Activated CD8-positive, alpha-beta memory T cell treated with anti-CD3 and anti-CD28 coated beads for 24 hours (primary cell): ENCODE measurements around the gene ERBB4.

Source experiments
- DNase-seq: peaks from one replicate; pipeline ENCODE4 v3.0.0-alpha.2; 2020

The ERBB4 gene

DNA sequence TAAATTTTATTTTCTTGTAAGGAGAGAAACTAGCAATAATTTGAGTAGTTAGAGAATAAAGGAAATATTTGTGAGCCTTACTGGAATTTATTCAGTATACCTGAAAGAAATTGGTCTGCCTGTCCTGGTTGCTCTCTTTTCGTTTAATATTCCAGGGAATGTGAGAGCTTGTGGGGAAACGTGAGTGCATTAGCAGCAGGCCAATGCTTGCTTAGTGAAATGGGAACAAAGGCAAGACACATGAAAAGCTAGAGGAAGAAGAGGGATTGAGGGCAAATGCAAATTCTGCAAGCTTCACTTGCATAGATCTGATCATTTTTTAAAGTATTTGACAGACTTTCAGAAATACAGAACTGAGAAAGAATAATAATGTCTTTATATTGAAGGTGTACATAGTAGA is 111.0 kb downstream of the ERBB4 start:
- no peak for DNase-seq

DNA sequence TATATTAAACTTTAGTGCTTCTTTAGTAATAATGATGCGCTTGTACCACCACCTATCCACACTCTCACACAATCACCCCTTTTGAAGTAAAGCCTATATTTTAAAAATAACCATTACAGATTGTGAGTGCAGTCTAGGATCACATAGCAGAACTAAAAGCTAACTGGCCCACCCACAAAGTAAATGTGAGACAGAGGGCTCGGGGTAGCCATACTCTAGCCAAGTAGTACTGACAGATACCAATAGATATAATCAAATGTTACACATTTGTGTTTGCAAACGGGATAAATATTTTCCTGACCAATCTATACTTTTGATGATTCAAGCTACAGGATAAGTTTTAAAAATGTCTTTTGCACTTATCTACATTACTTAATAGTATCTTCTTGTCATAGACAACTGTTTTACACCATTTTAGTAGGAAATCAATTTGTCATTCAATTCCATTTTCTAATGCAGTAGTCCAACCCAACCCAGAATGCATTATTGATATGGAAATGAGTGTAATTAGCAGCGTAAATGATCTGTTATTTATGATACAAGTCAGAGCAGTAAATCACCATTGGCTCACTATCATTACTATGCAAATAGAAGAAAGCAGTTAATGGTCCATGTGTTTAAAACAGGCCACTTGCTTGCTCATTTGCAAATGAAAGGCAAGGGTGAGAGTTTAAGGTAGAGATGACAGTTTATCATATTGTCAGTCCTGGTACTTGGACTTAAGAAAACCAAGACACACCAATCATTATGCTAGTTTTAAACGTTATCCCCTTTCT is 111.8 kb downstream of the ERBB4 start:
- no peak for DNase-seq

DNA sequence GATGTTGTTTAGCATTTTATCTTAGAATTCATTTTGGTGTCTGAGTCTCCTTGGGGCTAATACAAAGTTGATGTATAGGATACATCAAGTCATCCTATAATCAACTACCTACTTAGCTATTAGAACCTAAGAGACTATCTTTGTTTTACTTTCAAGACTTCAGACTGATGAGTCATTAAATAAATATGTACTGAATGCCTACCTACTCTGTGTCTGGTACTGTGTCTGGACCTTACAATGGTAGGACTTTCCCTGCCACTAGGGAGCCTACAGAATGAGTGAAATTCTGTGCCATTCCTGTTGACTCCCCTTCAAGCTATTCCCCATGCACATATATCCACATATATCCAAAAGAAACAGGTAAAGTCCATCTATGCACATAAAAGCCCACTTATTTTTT is 114.5 kb downstream of the ERBB4 start:
- no peak for DNase-seq

DNA sequence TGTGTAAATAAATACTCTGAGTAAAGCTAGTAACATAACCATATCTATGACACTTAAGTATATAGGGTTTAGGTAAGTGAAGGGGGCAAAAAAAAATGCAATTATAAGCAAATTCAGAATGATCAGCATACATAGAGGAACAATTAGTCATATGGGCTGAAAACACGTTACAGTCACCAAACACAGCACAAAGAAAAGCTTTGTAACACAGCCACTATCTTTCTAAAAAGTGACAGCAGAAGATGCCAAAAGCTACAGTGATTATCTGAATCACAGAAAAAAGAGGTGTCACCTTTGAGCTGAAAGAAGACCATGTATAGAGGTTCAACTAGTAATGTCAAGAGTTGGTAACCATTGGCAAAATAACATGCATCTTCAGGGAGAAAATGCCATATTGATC is 115.5 kb downstream of the ERBB4 start:
- no peak for DNase-seq

DNA sequence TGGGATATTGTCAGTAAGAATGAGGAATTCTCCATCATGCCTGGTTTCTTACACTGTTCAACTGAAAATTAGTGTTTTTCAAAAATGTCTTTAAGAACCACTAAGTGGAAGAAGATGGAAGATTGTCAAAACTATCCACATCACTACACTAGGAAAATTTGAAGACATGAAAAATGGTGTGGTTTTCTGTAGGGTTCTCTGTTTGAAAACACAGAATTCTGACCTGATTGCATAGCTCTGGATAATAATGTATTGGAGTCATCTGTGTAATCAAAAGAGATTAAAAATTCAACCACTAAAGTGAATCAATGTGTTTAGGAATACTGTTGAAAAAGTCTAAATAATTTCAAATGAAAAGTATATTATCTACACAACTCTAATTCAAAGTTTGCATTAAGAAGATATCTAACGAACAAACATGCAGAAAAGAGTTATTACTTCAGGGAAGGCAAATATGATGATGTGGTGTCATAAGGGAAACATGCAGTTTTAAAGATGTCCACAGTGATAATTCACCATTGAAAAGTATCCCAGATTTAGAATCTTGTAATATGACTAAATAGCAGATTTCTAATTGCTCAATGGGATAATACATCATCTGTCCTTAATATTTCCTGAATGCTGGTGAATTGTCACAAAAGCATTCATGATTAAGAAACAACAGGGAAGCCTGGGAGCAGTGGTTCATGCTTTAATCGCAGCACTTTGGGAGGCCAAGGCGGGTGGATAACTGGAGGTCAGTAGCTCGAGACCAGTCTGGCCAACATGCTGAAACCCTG is 116.9 kb downstream of the ERBB4 start:
- no peak for DNase-seq

DNA sequence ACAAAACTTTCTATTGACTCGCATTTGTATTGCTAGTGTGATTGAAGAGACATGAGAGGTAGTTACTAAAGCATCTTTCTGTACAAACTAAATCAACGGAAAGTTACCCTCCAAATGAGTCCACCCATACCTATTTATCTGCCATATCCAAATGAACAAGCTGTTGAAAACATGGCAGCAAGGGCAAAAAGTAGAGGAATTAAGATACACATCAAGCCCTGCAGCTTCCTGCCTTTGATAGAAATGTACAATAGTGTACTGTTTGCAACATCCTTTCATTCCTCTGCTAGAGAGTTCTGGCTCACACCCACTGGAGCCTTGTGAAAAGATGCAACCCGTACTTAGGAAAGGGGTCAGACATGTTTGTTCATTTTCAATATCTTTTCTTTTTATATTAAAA is 122.5 kb downstream of the ERBB4 start:
- no peak for DNase-seq

DNA sequence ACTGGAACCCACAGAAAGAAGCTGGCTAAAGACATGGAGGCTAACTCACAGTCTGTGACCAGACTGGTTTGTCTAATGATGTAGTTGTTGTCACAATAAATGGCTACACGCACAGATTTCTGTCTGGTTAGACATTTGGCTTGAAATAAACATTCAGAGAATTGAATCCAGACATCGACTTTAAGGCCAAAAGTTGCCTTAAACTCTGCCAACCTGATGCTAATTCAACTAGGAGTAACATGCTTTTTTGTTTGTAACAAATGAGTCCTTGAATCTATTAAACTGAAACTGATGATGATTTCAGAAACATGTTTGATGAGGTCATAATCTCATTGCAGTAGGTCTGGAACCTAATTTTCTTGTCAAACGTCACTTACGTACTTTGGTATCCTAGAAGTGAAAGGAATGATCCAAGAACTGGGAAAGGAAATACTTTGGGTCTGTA is 123.8 kb downstream of the ERBB4 start:
- no peak for DNase-seq

DNA sequence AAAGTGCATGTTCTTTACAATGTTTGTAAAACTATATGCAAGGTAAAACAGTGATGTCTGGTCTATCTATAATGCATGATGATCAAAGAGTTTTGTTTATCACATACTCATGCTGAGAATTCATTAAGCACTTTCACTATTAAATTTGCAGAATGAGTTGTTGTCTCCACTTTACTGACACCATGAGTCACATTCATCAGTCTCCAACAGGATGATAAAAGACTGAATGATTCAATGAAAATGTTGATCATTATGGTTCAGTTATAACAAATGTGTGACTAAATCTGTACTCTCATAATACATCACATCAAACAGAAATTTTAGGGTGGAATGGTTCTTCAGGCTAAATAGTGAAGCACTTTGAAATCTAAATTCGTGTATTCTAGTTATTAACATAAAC is 129.0 kb downstream of the ERBB4 start:
- DNase-seq, result no peak

DNA sequence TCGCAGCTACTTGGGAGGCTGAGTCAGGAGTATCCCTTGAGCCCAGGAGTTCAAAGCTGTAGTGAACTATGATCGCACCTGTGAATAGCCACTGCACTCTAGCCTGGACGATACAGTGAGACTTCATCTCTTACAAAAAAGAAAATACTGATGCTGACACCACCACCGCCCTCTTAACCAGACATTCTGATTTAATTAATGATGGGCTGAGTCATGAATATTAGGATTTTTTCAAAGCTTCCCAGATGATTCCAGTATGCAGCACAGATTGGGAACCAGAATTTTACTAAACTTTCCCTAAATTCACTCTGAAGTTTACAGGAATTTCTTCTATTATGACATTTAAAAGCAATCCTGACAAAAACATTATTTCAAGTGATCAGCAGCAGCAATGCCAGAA is 130.1 kb downstream of the ERBB4 start:
- no peak for DNase-seq

DNA sequence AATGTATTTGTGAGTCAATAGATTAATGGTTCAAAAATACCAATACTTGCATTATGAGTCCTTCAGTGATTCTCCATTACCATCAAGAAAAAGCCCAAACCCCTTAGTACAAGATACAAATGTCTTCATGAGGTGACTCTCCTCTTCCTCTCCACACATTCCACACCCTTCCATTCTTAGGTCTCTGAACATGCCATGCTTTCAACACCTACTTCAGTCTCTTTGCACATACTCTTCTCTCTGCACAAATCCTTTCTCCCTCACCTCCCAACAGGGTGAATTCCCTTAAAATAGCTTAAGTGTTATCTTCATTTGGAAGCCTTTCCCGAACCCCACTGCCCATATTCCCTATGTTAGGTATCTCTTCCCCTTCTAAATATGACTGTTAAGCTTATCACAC is 131.9 kb downstream of the ERBB4 start:
- DNase-seq, result no peak

DNA sequence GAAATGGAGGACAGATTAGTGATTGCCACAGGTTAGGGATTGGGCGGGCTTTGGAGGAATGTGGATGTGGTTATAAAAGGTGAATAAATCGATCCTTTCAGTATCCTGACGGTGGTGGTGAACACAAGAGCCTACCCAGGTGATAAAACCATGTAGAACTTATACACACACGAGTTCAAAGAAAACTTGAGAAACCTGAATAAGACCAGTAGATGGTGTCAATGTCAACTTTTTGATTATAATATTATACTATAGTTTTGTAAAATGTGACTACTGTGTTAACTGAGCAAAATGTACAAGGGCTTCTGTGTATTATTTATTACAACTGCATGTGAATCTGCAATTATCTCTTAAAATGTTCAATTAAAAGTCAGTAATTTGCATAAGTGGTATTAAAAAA is 136.3 kb downstream of the ERBB4 start:
- no peak for DNase-seq

DNA sequence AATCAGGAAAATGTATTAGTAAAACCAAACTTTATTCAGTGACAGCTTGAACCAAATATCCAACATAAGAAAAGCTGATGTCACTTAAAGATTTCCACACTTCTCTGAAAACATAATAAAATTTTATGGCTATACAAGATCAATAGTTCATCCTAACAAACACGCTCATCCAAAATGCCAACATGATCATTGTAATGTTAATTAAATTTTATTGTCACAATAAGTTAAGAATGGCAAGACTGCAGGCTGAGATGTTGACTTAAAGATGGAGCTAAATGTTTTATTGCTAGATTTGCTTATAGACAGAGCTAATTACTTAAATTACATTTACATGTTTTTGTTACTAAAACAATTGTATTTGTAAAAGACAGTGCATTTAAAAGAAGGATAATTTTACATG is 140.3 kb downstream of the ERBB4 start:
- DNase-seq, result no peak

DNA sequence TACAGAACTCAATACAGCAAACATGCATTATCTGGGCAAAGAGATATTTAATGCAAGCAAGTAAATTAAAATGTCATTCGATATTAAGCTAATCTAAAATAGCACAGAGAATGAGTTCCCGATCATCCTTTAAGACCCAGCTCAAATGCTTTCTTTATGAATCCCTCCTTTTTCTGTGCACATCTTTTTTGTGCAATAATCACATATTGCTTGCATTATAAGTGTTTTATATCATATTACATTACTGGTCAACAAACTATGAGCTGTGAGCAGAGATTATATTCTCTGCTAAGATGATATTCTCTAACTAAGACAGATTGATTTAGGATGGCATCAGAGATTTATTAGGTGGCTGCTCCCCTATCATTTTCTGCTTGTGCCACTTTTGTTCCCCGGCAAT is 146.1 kb downstream of the ERBB4 start:
- no peak for DNase-seq

DNA sequence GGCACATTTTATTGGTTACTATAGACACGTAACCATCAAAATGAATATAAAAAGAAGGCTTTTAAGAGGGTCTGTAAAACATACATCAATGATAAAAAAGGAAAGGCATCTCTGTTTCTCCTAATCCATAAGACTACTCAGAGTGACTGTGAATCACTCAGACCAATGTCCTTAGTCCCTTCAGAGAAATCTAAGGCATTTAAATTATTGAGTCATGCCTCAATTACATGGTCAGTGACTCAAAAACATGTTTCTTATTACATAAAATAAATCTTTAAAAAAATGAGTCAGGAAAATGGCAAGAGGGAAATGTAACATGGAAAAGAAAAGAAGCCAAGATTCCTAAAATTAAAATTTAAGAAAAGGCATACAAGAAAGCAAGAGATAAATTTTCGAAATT is 146.6 kb downstream of the ERBB4 start:
- DNase-seq, result no peak

DNA sequence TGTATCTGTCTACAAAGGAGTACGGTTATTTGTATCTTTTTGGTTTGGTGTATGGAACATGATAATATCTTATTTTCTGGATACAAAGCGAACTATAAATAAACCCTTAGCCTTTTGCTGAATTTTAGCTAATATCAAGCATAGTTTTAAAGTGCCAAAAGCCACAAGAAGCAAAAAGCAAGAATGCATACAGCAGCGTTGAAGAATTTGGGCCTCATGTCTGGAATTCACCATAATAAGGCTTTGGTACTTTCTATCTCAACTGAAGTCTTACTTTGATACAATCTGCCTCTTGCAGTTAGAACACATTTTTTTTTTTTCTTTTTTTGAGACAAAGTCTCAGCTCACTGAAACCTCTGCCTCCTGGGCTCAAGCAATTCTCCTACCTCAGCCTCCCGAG is 151.5 kb downstream of the ERBB4 start:
- DNase-seq, result no peak

DNA sequence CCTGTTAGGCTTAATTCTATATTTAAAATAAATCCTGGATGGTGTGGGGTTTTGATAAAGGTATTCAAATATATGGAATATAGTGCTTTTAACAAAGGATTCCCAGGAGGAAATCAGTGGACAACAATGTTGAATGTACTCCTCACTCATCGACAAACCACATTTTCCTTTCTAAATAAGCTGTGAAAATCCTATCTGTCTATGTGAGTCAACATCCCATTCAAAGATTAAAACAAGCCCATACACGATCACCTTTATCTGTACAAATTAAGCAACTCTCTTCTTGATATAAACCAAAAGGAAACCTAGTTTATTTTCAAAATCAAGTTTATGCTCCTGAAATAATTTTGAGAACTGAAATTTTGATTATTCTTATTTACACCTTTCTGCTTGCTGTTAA is 153.4 kb downstream of the ERBB4 start:
- DNase-seq, result no peak

DNA sequence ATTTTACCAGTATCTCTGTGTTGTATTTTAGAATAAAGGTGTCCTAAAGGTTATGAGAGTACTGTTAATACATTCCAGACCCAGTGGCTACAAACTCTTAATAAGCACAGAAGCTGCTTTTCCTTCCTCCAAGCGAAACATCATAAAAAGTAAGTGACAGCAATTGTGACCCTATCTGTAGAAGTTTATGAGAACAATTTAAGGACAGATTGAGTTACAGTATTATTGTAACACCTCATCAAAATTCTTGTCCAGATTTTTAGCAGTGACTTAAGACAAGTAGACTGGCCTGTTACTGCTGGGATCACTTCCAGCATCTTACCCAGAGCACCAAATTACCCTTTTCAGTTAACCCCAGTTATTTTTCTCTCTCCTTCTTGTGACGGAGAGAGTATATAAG is 154.6 kb downstream of the ERBB4 start:
- no peak for DNase-seq

DNA sequence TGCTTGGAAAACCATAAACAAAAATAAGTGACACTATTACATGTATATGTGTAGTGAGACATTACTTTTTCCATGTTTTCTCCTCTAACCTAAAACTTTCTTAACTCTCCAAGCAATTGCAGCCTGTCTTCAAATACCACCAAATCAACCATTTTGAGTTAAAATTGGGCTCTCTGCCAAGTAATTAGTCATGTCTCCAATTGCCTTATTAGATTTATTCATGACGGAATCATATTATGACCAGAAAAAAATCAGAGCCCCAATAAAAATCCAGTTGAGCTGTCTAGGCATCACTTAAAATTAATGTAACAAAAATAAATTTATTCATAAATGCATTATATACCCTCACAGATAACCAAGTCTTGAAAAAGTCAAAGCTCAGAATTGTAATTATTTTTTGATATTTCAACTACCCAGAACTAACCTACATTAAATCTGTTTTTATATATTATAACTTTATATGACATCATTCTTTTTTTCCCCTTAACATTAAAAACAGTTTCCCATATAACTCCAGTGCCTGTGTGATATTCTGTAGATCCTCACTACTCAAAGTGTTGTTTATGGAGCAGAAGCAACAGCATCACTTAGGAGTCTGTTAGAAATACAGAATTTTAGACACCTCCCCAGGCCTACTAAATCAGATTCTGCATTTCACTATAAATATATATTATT is 157.0 kb downstream of the ERBB4 start:
- DNase-seq, result no peak

DNA sequence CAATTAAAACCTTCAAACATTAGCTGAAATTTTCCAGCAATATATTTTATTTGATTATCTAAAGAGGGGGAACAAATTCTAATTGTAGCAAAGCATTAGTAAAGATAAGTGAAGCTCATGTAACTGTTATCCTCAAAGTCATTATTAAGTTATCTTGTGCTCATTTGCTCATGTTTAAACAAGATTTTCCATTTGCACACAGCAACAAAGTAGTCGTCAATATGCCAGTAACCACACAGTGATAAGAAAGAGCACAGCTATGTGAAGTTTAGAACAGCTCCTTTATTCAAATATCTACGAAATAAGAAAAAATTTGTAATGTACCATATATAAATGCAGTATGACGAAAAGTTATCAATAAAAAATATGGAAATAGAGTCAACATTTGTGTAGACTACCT is 159.5 kb downstream of the ERBB4 start:
- no peak for DNase-seq

DNA sequence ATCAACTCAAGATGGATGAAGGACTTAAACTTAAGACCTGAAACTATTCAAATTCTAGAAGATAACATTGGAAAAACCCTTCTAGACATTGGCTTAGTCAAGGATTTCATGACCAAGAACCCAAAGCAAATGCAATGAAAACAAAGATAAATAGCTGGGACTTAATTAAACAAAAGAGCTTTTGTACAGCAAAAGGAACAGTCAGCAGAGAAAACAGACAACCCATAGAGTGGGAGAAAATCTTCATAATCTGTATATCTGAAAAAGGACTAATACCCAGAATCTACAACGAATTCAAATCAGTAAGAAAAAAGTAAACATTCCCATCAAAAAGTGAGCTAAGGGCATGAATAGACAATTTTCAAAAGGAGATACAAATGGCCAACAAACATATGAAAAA is 171.2 kb downstream of the ERBB4 start:
- DNase-seq, result no peak

DNA sequence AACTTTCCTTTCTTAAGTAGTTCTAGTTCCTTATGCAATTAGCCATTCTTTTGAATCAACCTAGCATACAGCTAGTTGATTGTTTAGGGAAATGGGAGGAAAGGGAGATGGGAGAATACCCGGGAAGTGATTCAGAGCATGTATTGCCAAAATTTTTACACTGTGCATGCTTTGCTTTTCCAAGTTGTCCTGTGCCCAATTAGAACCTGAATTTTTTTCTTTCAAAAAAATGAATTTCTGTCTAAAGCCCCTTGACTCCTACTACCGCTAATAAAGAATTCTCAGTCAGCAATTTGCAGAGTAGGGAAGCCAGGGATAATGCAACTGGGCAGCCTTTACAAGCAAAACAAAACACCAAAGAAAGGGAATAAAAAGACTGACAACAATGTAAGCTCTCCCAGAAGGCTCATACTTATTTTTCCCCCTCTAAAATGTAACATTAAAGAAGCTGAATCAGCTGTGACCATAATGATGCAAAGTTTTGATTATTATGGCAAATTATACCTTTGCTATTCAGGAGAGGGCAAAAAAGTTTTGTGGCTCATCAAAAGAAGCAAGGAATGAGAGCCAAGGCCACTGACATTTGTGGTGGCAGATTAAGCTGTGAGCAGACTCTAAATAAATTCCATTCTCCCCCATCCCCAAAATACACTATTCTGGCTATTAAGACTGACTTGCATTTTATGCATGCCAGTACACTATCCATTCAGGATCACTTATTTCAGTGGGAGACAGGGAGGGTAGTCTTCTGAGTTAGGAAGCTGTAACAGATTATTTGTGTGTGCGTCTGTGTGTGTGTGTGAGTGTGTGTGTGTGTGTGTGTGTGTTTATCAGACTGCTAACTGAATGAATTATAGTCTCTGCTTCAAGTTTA is 174.3 kb downstream of the ERBB4 start:
- DNase-seq, result no peak

DNA sequence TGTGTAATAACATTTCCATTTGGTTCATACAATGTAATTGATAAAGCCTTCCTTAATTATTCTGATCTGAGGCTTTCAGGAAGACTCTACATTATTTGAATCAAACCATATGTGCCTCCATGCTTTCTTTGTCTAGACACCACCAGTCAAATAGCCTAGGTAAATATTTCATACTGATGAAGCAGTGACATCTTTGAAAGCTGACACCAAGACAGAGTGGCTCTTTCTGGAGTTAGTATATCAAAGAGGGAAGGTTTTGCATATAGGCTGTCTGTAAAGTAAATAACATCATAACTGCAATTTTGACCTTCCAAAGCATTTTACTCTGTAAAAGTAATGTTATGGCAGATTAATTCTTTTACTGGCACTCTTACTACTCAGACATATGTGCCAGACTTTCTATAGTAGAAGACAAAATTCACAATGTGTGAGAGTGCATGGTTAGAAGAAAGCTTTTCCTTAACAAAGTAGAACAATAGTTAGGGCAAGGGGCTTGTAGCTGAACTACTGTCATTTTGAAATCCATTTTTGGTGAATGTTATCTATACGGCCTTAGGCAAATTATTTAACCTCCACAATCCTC is 177.3 kb downstream of the ERBB4 start:
- DNase-seq, result no peak

DNA sequence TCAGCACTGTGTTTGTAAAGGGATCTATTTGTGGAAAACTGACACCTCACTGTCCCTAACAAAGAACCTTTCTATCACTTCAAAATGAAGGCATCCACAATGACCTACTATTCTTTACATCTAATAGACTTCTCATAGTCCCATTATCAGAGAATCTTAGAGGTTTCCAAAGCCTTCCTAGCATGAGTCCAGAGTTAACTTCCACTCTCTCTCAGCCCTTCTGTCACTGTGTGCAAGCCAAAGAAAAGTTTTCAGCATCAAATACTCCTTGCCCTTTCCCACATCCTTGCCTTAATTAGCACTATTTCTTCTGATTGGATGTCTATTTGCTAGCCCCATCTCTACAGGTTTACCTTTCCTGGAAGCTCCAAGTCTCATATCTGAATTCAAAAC is 178.5 kb downstream of the ERBB4 start:
- DNase-seq, result no peak
